Measurements from ENCODE around the gene BTBD9.

The BTBD9 gene

DNA sequence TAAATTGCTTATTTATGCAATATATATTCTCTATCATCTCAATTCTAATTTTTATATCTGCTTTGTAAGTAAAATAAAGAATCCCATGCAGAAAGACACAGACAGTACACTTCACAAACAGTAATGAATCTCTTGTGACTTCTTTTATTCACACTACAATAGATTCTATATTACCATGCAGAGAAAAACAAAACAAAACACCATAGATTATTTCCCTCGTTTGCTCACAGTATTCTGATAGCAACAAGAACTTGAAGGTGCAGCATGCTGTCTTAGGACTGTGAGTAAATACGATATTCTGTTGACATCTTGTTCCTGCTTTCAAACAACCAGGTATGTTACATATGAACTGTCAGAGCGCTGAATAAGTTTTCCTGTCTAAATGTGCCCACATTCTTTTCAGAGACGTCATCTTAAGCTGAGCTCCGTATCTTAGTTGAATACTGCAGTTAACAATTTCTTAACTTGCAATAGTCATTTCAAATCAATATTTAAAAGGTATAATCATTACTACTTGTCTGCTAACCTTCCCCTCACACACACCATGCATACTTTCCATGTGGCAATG is 140.1 kb downstream of the BTBD9 start:
- no peak for DNase-seq
- in situ Hi-C loops (cut with HindIII; ENCODE audit: low pct_ligation_motif_present, low pct_unique_long_range_greater_than_20kb, low sequenced_read_pairs), result no loop called here

DNA sequence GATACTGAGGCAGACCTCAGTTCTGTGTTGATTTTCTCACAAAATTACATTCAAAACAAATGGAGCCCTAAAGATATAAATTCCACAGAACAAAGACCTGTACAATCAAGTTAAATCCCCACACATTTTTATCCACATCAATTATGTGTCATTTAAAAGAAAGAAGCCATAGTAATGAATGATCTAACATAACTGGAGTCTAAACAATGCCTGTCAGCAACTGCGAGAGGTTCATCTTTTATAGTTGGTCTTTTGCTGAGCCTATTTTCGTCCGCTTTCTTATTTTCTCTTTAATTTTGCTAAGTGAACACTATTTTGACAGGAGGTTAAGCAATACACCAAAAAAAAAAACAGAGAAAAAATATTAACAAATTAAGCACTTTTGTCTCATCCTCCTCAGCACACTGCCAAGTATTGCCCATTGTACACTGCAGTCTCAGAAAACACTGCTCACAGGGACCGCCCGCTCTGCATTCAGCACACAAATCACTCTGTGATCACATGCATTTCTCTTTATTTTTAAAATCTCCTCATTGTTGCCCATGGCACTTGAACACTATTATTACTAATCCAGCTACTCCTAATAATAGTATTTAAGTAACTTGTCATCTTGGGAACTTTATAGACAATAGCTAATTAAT is 140.8 kb downstream of the BTBD9 start:
- in situ Hi-C loops (cut with HindIII; ENCODE audit: low pct_ligation_motif_present, low pct_unique_long_range_greater_than_20kb, low sequenced_read_pairs), result no loop called here
- no peak for DNase-seq

DNA sequence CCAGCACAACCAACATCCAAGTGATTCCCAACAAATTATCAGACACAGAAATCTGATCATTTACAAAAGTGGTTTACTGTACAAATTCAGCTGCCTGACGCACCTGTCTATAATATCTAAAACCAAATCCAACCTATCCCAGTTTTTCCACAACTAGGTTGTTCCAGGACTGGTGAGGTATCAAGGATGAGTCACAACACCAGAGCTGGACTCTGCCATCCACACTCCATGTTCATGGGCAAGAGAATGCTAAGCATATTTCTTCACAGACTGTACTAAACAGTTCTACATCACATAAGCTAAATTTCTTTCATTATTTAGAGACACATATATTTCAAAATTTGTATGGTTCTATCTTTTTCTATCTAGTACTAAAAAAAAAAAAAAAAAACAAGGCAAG is 141.6 kb downstream of the BTBD9 start:
- in situ Hi-C loops (cut with HindIII; ENCODE audit: low pct_ligation_motif_present, low pct_unique_long_range_greater_than_20kb, low sequenced_read_pairs), result no loop called here
- no peak for DNase-seq

DNA sequence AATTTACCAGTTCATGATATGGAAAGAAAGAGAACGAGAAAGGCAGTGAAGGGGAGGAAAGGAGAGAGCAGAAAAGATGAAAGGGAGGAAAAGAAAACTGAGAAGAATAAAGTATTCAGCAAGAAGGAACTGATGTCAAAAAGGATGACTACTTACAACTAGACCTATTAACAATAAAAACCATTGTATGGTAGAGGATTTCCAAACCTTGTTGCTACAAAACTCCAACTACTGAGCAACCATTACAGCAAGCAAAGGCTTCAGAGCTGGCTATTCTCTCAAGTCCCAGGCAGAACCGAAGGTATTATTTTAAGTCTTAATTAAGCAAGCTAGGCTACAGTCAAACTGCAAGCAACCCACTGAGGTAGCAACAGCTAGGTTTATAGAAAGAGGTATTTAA is 142.2 kb downstream of the BTBD9 start:
- DNase-seq, result no peak
- in situ Hi-C loops (cut with HindIII; ENCODE audit: low pct_ligation_motif_present, low pct_unique_long_range_greater_than_20kb, low sequenced_read_pairs), result no loop called here

DNA sequence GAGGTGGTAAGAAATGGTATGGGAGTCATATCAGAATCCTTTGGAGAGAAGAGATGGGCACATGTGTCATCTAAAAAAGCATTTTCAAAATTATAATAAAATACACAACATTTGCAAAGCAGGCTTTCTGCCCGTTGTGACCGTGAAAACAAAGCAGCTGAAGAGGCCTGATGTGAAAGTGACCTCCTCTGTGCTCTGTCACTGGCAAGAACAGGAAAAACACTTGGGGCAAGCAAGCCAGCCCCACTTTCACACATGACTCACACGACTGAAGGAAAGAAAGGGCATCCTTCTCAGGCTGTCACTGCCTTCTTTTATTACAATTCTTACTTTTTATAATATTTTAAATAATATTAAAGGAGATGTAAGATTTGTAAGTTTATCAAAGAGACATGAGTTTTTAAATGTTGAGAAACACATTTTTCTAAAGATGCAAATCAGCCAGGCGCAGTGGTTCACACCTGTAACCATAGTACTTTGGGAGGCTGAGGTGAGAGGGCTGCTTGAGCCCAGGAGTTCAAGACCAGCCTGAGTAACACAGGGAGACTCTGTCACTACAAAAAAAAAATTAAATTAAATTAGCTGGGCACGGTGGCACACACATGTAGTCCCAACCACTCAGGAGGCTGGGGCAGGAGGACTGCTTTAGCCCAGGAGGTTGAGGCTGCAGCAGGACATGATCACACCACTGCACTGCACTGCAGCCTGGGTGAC is 143.7 kb downstream of the BTBD9 start:
- no peak for DNase-seq
- in situ Hi-C loops (cut with HindIII; ENCODE audit: low pct_ligation_motif_present, low pct_unique_long_range_greater_than_20kb, low sequenced_read_pairs), result no loop called here

DNA sequence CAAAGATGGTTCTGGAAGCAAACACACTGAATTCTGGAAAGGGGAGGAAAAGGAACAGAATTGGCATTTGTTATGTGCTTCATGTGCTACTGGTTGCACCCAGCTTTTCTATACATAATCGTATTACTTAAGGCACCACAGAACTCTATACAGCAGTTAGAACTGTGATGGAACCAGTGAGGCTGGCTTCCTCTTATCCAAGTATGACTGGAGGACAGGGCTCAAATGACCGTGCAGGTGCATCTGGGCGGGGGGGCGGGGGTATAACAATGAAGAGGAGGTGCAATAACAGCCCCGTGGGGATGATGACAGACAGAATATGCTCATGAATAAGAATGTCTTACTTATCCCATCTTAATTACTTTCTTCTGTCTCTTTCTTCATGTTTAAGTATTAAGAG is 144.2 kb downstream of the BTBD9 start:
- DNase-seq, result no peak
- in situ Hi-C loops (cut with HindIII; ENCODE audit: low pct_ligation_motif_present, low pct_unique_long_range_greater_than_20kb, low sequenced_read_pairs), result no loop called here

DNA sequence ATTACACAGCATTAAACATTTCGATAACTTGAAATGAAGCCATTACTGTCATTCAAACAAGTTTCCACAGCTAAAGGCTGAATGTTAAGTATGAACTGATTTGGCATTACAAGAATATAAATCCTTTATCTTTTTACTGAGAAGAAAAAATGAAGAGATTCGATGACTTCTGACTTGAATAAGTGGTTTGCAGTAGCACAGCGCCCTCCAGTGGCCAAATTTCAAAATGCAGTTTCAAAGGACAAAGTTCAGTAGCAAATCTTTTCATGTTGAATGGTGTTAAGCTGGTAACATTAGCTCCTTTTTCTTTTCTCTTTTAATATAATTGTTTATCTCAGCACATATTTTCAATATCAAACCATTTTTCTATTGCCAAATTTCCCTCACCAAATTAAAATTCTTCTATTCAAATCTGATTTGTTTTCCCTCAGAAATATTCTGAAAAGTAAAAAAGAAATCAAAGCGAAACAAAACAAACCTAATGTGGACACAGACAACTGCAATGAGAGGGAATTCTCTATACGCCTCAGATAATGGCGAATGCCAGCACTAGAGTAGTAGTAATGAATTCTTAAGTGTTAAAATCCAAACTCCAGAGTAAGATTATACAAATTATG is 145.7 kb downstream of the BTBD9 start:
- in situ Hi-C loops (cut with HindIII; ENCODE audit: low pct_ligation_motif_present, low pct_unique_long_range_greater_than_20kb, low sequenced_read_pairs), result no loop called here
- peak; percentile 68 for DNase-seq

DNA sequence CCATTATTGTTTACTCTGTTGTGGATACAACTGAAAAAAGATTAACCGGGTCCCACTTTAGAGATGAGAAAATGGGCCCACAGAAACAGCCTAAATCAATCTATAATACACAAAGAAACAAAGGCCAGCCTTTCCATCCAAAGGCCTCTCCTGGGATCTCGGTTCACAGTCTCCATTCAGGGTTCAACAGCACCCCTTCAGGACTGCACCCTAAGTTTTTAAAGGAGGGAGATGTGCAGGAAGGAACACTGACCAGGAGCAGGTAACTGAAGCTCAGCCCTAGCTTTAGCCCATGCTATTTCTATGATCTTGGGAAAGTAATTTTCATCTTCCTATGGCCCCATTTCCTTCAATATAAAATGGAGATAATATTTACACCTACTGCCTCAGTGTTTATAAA is 147.7 kb downstream of the BTBD9 start:
- in situ Hi-C loops (cut with HindIII; ENCODE audit: low pct_ligation_motif_present, low pct_unique_long_range_greater_than_20kb, low sequenced_read_pairs), result no loop called here
- DNase-seq, result no peak

DNA sequence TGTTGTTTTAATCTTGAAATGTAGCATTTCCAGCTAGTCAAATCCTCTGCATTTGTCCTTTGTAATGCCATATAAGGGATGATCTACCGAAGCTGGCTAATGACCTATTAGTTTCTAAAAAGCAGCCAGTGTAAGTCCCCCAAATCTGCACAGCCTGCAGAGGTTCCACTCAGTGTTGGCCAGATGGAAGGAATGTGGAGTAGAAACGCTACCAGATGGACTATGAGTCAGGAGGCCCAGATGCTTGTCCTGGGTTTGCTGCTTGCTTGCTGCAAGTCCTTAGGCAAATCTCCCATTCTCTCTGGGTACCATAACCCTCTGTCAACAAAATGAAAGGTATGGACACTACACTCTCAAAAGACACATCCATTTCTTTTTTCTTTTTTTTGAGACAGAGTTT is 149.8 kb downstream of the BTBD9 start:
- in situ Hi-C loops (cut with HindIII; ENCODE audit: low pct_ligation_motif_present, low pct_unique_long_range_greater_than_20kb, low sequenced_read_pairs), result no loop called here

DNA sequence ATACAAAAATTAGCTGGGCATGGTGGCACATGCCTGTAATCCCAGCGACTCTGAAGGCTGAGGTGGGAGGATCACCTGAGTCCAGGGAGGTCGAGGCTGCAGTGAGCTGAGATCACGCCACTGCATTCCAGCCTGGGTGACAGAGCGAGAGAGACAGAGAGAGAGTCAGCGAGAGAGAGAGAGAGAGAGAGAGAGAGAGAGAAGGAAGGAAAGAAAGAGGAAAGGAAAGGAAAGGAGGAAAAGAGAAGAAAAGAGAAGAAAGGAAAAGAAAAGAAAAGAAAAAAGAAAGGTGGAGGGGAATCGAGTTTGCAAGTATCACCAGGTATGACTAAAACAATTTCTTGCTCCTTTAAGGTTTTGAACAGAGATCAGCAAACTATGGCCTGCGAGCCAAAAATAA is 152.3 kb downstream of the BTBD9 start:
- DNase-seq, result no peak
- in situ Hi-C loops (cut with HindIII; ENCODE audit: low pct_ligation_motif_present, low pct_unique_long_range_greater_than_20kb, low sequenced_read_pairs), result no loop called here

More for the DNA sequence above, 149.8 kb downstream of the BTBD9 start:
- no peak for DNase-seq

DNA sequence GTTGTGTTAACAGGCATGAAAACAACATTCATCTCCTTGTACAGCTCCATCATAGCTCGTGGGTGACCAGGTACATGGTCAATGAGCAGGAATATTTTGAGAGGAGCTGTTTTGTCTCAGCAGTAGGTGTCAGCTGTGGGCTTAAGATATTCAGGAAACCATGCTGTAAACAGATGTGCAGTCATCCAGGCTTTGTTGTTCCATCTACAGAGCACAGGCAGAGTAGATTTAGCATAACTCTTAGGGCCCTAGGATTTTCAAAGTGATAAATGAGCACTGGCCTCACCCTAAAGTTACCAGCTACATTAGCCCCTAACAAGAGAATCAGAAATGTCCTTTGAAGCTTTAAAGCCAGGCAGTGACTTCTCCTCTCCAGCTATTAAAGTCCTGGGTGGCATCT is 154.2 kb downstream of the BTBD9 start:
- DNase-seq, result no peak
- in situ Hi-C loops (cut with HindIII; ENCODE audit: low pct_ligation_motif_present, low pct_unique_long_range_greater_than_20kb, low sequenced_read_pairs), result no loop called here

DNA sequence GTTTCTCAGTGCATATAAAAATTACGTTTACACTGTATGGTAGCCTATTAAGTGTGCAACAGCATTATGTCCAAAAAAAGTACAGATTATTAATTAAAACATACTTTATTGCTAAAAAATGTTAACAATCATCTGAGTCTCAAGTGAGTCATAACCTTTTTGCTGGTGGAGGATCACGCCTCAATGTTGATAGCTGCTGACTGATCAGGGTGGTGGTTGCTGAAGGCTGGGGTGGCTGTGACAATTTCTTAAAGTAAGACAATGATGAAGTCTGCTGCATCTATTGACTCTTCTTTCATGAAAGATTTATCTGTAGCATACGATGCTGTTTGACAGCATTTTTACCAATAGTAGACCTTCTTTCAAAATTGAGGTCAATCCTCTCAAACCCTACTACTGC is 155.1 kb downstream of the BTBD9 start:
- DNase-seq, result no peak
- in situ Hi-C loops (cut with HindIII; ENCODE audit: low pct_ligation_motif_present, low pct_unique_long_range_greater_than_20kb, low sequenced_read_pairs), result no loop called here

DNA sequence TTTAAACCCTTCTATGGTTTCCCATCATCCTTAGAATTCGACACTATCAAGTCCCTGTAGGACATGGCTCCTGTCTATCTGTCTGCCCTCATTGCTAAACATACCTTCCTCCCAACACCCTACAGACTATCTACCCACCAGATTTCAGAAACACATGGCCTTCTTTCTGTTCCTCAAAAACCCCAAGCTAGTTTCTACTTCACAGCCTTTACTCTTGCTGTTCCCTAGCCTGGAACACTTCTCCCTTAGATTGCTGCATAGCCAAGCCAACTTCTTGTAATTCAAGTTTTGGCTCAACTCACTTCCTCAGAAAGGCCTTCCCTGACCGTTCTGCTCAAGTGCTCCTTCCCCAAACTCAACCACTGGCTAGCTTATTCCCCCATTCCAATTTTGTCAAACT is 156.2 kb downstream of the BTBD9 start:
- no peak for DNase-seq
- in situ Hi-C loops (cut with HindIII; ENCODE audit: low pct_ligation_motif_present, low pct_unique_long_range_greater_than_20kb, low sequenced_read_pairs), result no loop called here

DNA sequence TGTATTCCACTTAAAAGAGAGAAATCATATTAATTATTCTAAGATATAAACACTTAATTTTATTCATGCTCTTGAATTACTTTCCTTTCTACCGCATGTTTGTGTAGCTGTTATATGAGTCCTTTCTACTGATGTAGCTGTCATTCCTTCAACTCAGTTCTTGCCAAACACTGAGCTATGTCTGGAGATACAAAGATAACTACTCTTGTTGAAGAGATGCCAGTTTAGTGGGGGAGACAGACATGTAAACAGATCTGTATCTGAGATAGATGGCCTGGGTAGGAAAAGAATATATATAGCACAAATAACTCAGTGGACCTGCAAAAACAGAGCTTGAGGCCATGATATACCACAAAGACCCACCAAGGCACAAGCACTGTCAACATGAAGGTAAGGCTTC is 157.3 kb downstream of the BTBD9 start:
- no peak for DNase-seq
- in situ Hi-C loops (cut with HindIII; ENCODE audit: low pct_ligation_motif_present, low pct_unique_long_range_greater_than_20kb, low sequenced_read_pairs), result no loop called here

DNA sequence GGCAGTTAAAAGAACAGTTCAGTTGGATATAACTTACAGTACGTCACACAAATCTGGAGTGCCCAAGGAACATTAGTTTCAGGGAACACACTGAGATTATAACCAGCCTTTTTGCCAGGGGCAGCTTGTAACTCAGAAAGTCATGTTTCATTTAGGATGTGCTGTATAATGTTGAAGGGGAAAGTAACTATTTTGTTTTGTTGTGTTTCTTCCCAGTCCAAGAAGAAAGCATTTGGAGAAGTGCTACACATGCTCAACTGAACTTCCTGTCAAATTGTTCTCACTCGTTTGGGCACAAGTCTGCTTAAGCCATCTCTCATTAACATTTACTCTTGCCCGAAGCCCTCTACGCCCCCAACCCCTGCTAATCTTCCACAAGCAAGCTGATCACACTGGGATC is 157.9 kb downstream of the BTBD9 start:
- DNase-seq, result no peak
- in situ Hi-C loops (cut with HindIII; ENCODE audit: low pct_ligation_motif_present, low pct_unique_long_range_greater_than_20kb, low sequenced_read_pairs), result no loop called here

DNA sequence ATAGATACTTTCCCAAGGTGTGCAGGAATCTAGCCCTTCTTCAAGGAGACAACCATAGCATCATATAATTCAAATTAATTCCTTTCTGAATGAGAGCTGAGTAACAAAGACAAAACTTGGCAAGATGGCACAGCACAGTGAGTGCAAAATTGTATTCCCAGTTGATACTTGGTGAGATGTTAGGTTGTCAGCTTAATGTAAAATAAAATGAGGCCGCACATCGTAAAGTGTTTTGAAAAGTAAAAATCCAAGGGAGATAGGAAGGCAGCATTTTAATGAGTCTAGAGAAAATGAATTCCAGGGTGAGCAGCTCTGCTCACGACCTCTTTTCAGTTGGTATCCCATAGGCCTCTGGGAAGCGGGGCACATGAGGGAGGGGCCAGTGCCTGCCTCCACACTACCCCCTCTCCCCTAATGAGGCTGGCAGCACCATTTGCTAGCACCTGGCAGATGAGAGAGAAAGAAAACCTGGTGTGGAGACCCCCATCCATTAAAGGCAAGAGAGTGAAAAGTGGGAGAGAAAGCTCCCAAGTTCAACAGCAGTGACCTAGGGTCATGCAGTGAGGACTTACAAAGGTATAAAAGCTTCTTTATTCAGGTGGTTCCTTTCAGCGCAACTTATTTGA is 158.4 kb downstream of the BTBD9 start:
- in situ Hi-C loops (cut with HindIII; ENCODE audit: low pct_ligation_motif_present, low pct_unique_long_range_greater_than_20kb, low sequenced_read_pairs), result no loop called here
- no peak for DNase-seq

DNA sequence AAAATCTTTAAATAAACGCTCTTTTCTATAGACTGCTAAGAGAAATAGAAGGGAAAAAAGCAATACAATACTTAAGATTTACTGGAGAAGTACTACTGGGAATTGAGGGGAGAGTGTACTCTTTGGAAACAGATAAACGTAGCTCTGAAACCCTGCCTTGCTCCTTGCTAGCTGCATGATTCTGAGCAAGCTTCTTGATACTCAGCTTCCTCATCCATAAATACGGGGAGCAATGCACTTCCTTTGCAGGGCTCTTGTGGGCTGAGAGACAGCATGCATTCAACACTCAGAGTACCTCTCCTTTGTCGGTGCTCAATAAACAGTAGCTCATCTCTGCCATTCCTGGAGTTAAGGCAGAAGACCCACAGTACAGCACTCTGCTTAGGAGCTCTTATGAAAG is 159.7 kb downstream of the BTBD9 start:
- in situ Hi-C loops (cut with HindIII; ENCODE audit: low pct_ligation_motif_present, low pct_unique_long_range_greater_than_20kb, low sequenced_read_pairs), result no loop called here

DNA sequence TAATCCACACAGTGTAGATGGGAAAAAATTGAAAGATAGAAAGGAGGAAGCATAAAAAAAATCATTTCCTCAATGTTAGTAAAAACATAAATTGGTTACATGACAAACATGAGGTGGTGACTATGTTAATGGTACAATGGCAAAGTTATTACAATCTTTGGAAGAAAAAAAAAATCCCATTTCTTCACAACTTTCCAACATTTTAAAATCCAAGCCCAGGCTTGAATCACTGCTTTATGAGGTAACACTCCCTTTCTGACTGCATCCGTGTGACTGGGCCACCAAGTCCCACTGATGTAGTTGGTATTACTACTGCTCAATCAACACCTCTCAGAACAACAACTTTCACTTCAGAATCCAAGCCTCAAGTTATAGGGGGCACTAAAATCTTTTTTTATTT is 160.4 kb downstream of the BTBD9 start:
- in situ Hi-C loops (cut with HindIII; ENCODE audit: low pct_ligation_motif_present, low pct_unique_long_range_greater_than_20kb, low sequenced_read_pairs), result no loop called here
- DNase-seq, result no peak

More for the DNA sequence above, 159.7 kb downstream of the BTBD9 start:
- no peak for DNase-seq

DNA sequence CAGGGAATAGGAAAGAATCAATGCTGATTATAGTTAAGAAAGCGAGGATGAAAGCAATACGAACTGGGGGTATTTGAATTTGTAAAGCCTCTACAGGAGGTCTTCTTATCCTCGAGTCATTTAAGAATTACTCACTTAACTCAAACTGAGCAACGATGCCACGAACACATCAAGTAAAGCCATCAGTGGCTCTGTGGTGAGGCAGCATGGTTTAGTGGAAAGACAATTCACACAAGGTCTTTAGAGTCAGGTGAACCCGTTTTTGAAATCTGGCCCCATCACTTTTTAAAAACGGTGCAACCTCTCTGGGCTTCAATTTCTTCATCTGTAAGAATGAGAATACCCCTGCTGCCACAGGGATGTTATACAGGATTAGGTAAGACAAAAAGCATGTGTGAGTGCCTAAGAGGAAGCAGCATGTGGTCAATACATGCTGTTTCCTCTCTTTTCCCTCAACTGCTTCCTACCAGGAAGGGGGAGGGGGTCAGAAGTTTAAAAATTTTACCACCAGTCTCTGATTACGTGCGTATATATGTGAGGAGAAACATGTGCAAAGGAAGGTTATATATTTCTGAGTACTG is 162.0 kb downstream of the BTBD9 start:
- in situ Hi-C loops (cut with HindIII; ENCODE audit: low pct_ligation_motif_present, low pct_unique_long_range_greater_than_20kb, low sequenced_read_pairs), result no loop called here
- no peak for DNase-seq

Data from ACHN (cell line).